IPS-15b (cell line): ENCODE measurements around the gene GPLD1.
A peak's percentile ranks its signal among the peaks of the same experiment; 100 is the strongest.
"Not testable (repeated sequence)": the region's sequence is repeated elsewhere in the genome, so short reads cannot be mapped to it uniquely, and the experiment has no call there.

Experiments used
- H3K27me3 ChIP-seq: one replicate; pipeline ENCODE4 v1.6.1; 2013; ENCODE audit warnings: low read length; ENCODE audit not compliant: control insufficient read depth, insufficient read depth
- H3K36me3 ChIP-seq: one replicate; pipeline ENCODE4 v1.6.1; 2013; ENCODE audit warnings: low read length; ENCODE audit not compliant: control insufficient read depth, insufficient read depth
- H3K4me1 ChIP-seq: one replicate; pipeline ENCODE4 v1.6.1; 2013; ENCODE audit warnings: mild to moderate bottlenecking, low read length; ENCODE audit not compliant: control insufficient read depth, insufficient read depth
- H3K4me3 ChIP-seq: one replicate; pipeline ENCODE4 v1.5.1; 2013; ENCODE audit warnings: low read depth, low read length
- H3K9ac ChIP-seq: one replicate; pipeline ENCODE4 v1.6.1; 2013; ENCODE audit warnings: low read depth, mild to moderate bottlenecking, low read length
- H3K9me3 ChIP-seq: one replicate; pipeline ENCODE4 v1.6.1; 2013; ENCODE audit warnings: mild to moderate bottlenecking, low read length; ENCODE audit not compliant: control insufficient read depth, insufficient read depth

GPLD1 gene

GRCh38 chr6:24429146-24429545 lies 60.2 kb downstream of the GPLD1 start:
- H3K4me1 ChIP-seq: no peaks in the 10 kb centered on the region
- no peaks in the 10 kb centered on the region for H3K27me3 ChIP-seq
- H3K9ac ChIP-seq: no peak overlapping the region
- no peaks in the 10 kb centered on the region for H3K9me3 ChIP-seq
- no peak overlapping the region for H3K4me3 ChIP-seq
- H3K36me3 ChIP-seq: peaks cover 6% of the 10 kb centered on the region

- Histone ChIP-seq H3K9me3 (no peaks in the 10 kb centered on the region), H3K9ac (no peak overlapping the region), H3K4me1 (no peaks in the 10 kb centered on the region), H3K36me3 (peaks cover 7% of the 10 kb centered on the region), H3K27me3 (no peaks in the 10 kb centered on the region), H3K4me3 (no peak overlapping the region)
Measured at GRCh38 chr6:24428615-24429014, 60.8 kb downstream of the GPLD1 start.

DNA sequence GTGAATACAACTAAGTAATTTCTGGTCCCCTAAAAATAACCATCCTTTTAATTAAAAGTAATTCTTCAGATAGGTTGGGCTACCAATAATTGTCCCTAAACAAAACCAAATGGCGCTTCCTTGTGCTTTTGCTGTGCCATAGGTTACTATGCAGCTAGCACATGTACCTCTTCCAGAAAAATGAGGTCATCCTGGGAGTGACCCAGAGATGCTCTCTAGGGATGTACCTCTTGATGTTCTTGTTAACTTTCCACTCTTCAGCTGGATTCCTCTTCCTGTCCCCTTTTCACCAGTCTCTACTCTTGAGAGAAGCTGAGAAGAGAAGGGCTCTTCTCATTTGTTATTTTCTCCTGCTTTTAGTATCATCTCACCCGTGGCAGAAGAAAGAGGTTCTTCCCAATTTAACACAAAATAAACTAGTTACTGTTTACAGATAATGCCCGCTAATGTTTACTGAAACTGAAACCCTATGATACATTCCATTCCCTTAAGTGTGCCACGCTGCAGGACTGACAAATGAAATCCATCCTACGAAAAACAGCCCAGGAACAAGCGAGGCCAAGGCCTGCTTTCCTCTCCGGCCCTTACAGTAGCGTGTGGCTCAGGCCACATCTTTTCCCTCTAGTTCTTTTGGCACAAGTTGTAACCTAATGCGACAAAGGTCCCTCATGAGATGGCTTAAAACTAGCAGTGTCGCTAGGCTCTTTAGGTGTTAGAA lies 62.5 kb downstream of the GPLD1 start:
- H3K9ac ChIP-seq: no peak overlapping the region
- peaks cover 23% of the 10 kb centered on the region for H3K36me3 ChIP-seq
- H3K9me3 ChIP-seq: no peaks in the 10 kb centered on the region
- H3K4me3 ChIP-seq: no peak overlapping the region
- no peaks in the 10 kb centered on the region for H3K27me3 ChIP-seq
- H3K4me1 ChIP-seq: no peaks in the 10 kb centered on the region

DNA sequence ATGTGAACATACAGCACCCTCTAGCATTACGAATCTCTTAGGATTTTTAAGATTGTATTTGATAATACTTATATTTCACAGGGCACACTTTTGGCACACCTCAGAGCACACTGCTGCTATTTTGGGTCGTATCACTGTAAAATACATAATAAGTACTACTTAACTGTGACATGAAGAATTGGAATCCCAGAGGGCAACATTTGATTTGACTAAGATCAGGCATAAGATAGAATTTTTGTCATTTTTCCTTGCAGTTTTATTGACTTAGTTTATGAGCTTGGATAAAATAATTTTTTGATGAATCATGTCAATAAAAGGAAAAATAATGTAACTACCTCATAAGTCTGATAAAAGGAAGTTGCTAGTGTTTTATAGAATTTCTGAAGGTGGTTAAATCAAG lies 64.3 kb downstream of the GPLD1 start:
- H3K27me3 ChIP-seq: no peaks in the 10 kb centered on the region
- H3K9me3 ChIP-seq: no peaks in the 10 kb centered on the region
- H3K9ac ChIP-seq: no peak overlapping the region
- H3K36me3 ChIP-seq: peaks cover 36% of the 10 kb centered on the region
- no peak overlapping the region for H3K4me3 ChIP-seq
- H3K4me1 ChIP-seq: no peaks in the 10 kb centered on the region

DNA sequence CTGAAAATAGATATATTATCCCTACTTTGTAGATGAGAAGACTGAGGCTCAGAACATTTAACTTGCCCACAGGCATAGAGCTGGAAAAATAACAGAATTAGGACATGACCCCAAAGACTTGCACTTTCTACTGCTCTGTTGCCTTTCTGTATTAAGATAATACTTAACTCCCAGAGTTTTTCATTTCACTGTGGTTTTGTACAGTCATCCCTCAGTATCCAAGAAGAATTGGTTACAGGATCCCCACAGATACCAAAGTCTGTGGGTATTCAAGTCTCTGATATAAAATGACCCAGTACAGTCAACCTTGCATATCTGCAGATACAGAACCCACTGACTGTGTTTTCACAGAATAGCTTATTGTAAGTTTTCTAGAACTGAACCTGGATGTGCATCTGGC lies 69.9 kb downstream of the GPLD1 start:
- Histone ChIP-seq H3K27me3 (no peaks in the 10 kb centered on the region), H3K36me3 (peaks cover 61% of the 10 kb centered on the region), H3K4me3 (no peak overlapping the region), H3K9me3 (no peaks in the 10 kb centered on the region), H3K4me1 (no peaks in the 10 kb centered on the region), H3K9ac (no peak overlapping the region)

- Histone ChIP-seq H3K4me1 (no peaks in the 10 kb centered on the region), H3K27me3 (no peaks in the 10 kb centered on the region), H3K9ac (no peak overlapping the region), H3K36me3 (peaks cover 50% of the 10 kb centered on the region), H3K4me3 (no peak overlapping the region), H3K9me3 (no peaks in the 10 kb centered on the region)
Measured at GRCh38 chr6:24415753-24416152, 73.6 kb downstream of the GPLD1 start.

DNA sequence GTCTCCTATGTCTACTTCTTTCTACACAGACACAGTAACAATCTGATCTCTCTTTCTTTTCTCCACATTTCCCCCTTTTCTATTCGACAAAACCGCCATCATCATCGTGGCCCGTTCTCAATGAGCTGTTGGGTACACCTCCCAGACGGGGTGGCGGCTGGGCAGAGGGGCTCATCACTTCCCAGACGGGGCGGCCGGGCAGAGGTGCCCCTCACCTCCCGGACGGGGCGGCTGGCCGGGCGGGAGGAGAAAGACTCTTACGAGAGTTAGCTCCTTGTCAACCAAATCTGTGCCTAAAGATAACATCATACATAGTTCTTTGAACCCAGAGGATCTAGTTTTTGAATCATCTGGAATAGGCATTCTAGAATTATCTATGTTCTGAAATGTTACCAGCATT lies 74.8 kb downstream of the GPLD1 start:
- not testable (repeated sequence) for H3K9me3 ChIP-seq, H3K27me3 ChIP-seq, H3K4me3 ChIP-seq, H3K4me1 ChIP-seq, H3K9ac ChIP-seq
- peaks cover 39% of the 10 kb centered on the region for H3K36me3 ChIP-seq

DNA sequence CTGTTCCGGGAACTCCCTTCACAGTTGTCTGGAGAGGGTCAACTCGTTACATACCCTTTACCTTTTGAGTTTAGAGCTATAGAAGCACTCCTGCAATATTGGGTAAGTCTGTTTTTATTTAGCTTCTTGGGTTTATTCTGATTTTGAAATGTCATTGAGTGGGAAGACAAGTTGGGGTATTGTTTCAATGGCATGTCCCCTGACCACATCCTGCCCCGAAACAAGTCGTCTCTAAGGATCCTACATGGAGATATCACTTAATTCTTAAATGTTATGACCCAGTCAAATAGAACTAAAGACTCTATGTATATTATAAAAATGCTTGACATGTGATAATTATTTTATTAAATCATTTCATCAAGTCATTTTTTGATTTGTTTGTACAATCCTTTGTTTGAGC lies 77.1 kb downstream of the GPLD1 start:
- Histone ChIP-seq H3K9ac (no peak overlapping the region), H3K36me3 (peaks cover 32% of the 10 kb centered on the region), H3K4me1 (peaks cover 15% of the 10 kb centered on the region), H3K4me3 (no peak overlapping the region), H3K27me3 (no peaks in the 10 kb centered on the region), H3K9me3 (no peaks in the 10 kb centered on the region)

DNA sequence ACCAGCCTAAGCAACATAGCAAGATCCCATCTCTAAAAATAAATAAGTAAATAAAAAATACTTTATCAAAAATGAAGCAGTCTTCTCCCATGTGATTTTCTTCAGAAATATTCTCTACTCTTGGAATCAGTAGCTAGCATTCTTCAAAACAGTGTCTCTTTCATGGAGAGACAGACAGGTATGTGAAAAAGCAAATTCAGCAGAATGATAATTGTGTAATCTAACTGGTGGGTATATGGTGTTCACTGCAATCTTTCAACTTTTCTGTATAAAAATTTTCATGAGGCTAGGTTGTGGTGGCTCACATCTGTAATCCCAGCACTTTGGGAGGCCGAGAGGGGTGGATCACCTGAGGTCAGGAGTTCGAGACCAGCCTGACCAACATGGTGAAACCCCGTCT lies 78.8 kb downstream of the GPLD1 start:
- Histone ChIP-seq H3K4me1 (peaks cover 16% of the 10 kb centered on the region), H3K27me3 (no peaks in the 10 kb centered on the region), H3K9ac (no peak overlapping the region), H3K4me3 (no peak overlapping the region), H3K9me3 (no peaks in the 10 kb centered on the region), H3K36me3 (peaks cover 29% of the 10 kb centered on the region)

DNA sequence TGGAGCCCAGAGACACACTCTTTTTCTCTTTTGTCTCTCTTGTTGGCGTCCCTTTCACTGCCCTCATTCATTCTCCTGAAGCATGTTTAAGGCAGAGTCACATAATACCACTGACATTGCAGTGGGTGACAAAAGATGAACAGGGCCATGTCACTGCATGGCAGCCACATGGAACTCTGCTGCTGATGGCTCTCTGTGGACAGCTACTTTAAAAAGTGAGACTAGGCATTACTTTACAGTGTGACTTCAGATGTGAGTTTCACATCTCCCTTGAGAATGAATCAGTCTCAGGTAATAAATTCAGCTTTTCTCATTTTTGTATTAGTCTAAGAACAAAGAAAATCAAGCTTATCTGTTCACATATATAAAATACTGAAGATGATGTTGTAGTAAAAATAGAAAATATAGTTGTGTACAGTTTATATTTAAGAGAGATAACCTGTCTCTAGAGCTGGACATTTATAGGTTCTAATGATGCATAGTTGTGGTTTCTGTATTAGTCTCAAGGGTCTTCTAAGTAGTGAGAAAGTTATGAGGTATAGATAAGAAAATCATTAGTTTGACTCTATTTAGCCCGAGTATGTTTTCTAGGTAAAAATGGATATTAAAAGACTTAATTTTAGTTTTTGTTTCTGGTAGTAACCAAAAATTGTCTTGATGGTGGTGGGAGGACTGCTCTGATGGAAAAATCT lies 80.5 kb downstream of the GPLD1 start:
- Histone ChIP-seq H3K9ac (no peak overlapping the region), H3K4me3 (no peak overlapping the region), H3K4me1 (peaks cover 16% of the 10 kb centered on the region), H3K27me3 (no peaks in the 10 kb centered on the region), H3K9me3 (no peaks in the 10 kb centered on the region), H3K36me3 (peaks cover 25% of the 10 kb centered on the region)

- Histone ChIP-seq H3K9ac (peak overlapping the region; percentile 28), H3K27me3 (no peaks in the 10 kb centered on the region), H3K4me1 (peaks cover 32% of the 10 kb centered on the region), H3K36me3 (peaks cover 16% of the 10 kb centered on the region), H3K9me3 (no peaks in the 10 kb centered on the region), H3K4me3 (peak overlapping the region; percentile 98)
Measured at GRCh38 chr6:24405262-24405661, 84.1 kb downstream of the GPLD1 start.

DNA sequence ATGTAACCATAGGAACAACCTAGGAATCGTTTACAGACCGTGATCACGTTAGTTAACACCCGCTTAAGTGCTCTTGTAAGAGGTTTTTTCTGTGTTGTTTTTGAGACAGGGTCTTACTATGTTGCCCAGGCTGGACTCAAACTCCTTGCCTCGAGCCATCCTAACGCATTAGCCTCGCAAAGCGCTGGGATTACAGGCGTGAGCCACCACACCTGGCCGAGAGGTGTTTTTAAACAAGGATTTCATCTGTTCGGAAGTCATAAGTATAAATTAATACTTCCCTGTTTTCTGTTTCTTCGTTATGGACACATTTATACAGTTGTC lies 85.9 kb downstream of the GPLD1 start:
- peak overlapping the region; percentile 98 for H3K9ac ChIP-seq
- H3K9me3 ChIP-seq: no peaks in the 10 kb centered on the region
- H3K4me3 ChIP-seq: peak overlapping the region; percentile 98
- H3K27me3 ChIP-seq: no peaks in the 10 kb centered on the region
- peaks cover 11% of the 10 kb centered on the region for H3K36me3 ChIP-seq
- peaks cover 35% of the 10 kb centered on the region for H3K4me1 ChIP-seq
